ENCODE data around the gene KPNB1.

GRCh38 chr17:47620503-47621245 is 29.0 kb upstream of the KPNB1 start:
- TF ChIP-seq CBX5 (IDR thresholded peaks at IDR 0.05; ENCODE audit: low read depth, low read length) = no peak
- TF ChIP-seq, protein P1, sequence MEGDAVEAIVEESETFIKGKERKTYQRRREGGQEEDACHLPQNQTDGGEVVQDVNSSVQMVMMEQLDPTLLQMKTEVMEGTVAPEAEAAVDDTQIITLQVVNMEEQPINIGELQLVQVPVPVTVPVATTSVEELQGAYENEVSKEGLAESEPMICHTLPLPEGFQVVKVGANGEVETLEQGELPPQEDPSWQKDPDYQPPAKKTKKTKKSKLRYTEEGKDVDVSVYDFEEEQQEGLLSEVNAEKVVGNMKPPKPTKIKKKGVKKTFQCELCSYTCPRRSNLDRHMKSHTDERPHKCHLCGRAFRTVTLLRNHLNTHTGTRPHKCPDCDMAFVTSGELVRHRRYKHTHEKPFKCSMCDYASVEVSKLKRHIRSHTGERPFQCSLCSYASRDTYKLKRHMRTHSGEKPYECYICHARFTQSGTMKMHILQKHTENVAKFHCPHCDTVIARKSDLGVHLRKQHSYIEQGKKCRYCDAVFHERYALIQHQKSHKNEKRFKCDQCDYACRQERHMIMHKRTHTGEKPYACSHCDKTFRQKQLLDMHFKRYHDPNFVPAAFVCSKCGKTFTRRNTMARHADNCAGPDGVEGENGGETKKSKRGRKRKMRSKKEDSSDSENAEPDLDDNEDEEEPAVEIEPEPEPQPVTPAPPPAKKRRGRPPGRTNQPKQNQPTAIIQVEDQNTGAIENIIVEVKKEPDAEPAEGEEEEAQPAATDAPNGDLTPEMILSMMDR (IDR thresholded peaks at IDR 0.05; ENCODE audit: control extremely low read depth in 1 of 3, insufficient read depth in 1 of 3, low read depth in 1 of 3, low read length in 3 of 3) = no peak
- no peak for TF ChIP-seq CHD7 (IDR thresholded peaks at IDR 0.05; ENCODE audit: insufficient replicate concordance, low read length)
- TF ChIP-seq FOSL1 (IDR thresholded peaks at IDR 0.05; ENCODE audit: insufficient read depth, low read depth, low read length) = no peak
- no peak for TF ChIP-seq POLR2A (IDR thresholded peaks at IDR 0.05; ENCODE audit: control extremely low read depth in 1 of 2, low read depth in 2 of 2, low read length in 2 of 2)
